BLaER1 (cell line): Measurements from ENCODE around the gene PADI1.
A peak's percentile ranks its signal among the peaks of the same experiment; 100 is the strongest.

ENCODE experiments used
- H3K27ac ChIP-seq: shearing (Covaris generic); formaldehyde crosslinking; 2 replicates; pipeline ENCODE4 v1.8.1; 2022
- H3K27me3 ChIP-seq: shearing (Covaris generic); formaldehyde crosslinking; 2 replicates; pipeline ENCODE4 v1.8.1; 2022
- H3K36me3 ChIP-seq: shearing (Covaris generic); formaldehyde crosslinking; 2 replicates; pipeline ENCODE4 v1.8.1; 2022
- H3K4me1 ChIP-seq: shearing (Covaris generic); formaldehyde crosslinking; 2 replicates; pipeline ENCODE4 v1.8.1; 2022
- H3K4me2 ChIP-seq: shearing (Covaris generic); formaldehyde crosslinking; 2 replicates; pipeline ENCODE4 v1.8.1; 2022
- H3K4me3 ChIP-seq: shearing (Covaris generic); formaldehyde crosslinking; 2 replicates; pipeline ENCODE4 v1.8.1; 2022
- H3K9ac ChIP-seq: shearing (Covaris generic); formaldehyde crosslinking; 2 replicates; pipeline ENCODE4 v1.8.1; 2022
- H3K9me3 ChIP-seq: shearing (Covaris generic); formaldehyde crosslinking; 2 replicates; pipeline ENCODE4 v1.8.1; 2022
- H4K20me1 ChIP-seq: shearing (Covaris generic); formaldehyde crosslinking; 2 replicates; pipeline ENCODE4 v1.8.1; 2022
- Cebpa-rat ChIP-seq: shearing (Covaris generic); IDR thresholded peaks from 2 replicates; pipeline ENCODE4 v1.8.1; 2022

Gene PADI1

GRCh38 chr1:17188889-17189631, 15.9 kb upstream of the PADI1 start:
- H3K4me2 ChIP-seq, result no peak overlapping the region
- peaks cover 49% of the 10 kb centered on the region for H3K4me1 ChIP-seq
- H4K20me1 ChIP-seq, result no peaks in the 10 kb centered on the region
- no peak for TF ChIP-seq Cebpa-rat
- H3K36me3 ChIP-seq, result no peaks in the 10 kb centered on the region
- no peak overlapping the region for H3K27ac ChIP-seq
- H3K27me3 ChIP-seq, result no peaks in the 10 kb centered on the region
- peaks cover 14% of the 10 kb centered on the region for H3K9me3 ChIP-seq
- H3K4me3 ChIP-seq, result no peak overlapping the region
- H3K9ac ChIP-seq, result no peak overlapping the region

GRCh38 chr1:17189632-17189990, 15.3 kb upstream of the PADI1 start:
- TF ChIP-seq Cebpa-rat, result no peak
- H3K4me3 ChIP-seq, result no peak overlapping the region
- H4K20me1 ChIP-seq, result no peaks in the 10 kb centered on the region
- H3K9ac ChIP-seq, result no peak overlapping the region
- no peaks in the 10 kb centered on the region for H3K27me3 ChIP-seq
- H3K36me3 ChIP-seq, result no peaks in the 10 kb centered on the region
- no peak overlapping the region for H3K27ac ChIP-seq
- H3K4me2 ChIP-seq, result no peak overlapping the region
- peaks cover 49% of the 10 kb centered on the region for H3K4me1 ChIP-seq
- peaks cover 14% of the 10 kb centered on the region for H3K9me3 ChIP-seq

GRCh38 chr1:17190010-17190995, 14.6 kb upstream of the PADI1 start:
- Histone ChIP-seq H3K4me2 (no peak overlapping the region), H3K4me1 (peaks cover 45% of the 10 kb centered on the region), H3K27ac (no peak overlapping the region), H3K27me3 (no peaks in the 10 kb centered on the region), H3K4me3 (no peak overlapping the region), H3K36me3 (no peaks in the 10 kb centered on the region), H3K9me3 (peaks cover 14% of the 10 kb centered on the region), H3K9ac (no peak overlapping the region), H4K20me1 (no peaks in the 10 kb centered on the region)
- no peak for TF ChIP-seq Cebpa-rat

GRCh38 chr1:17191990-17192242, 13.0 kb upstream of the PADI1 start:
- Histone ChIP-seq H3K27ac (0 out of 2 replicates have a peak overlapping the region, but pooled peaks have one; percentile 30), H3K36me3 (no peaks in the 10 kb centered on the region), H3K9ac (no peak overlapping the region), H3K4me2 (peak overlapping the region; percentile 51), H3K4me3 (no peak overlapping the region), H3K9me3 (peaks cover 14% of the 10 kb centered on the region), H4K20me1 (no peaks in the 10 kb centered on the region), H3K4me1 (peaks cover 29% of the 10 kb centered on the region), H3K27me3 (no peaks in the 10 kb centered on the region)
- no peak for TF ChIP-seq Cebpa-rat

GRCh38 chr1:17192394-17193221, 12.3 kb upstream of the PADI1 start:
- Histone ChIP-seq H3K4me3 (no peak overlapping the region), H3K9me3 (peaks cover 14% of the 10 kb centered on the region), H3K27ac (peak overlapping the region; percentile 30), H4K20me1 (no peaks in the 10 kb centered on the region), H3K4me1 (peaks cover 23% of the 10 kb centered on the region), H3K4me2 (peak overlapping the region; percentile 51), H3K9ac (no peak overlapping the region), H3K27me3 (no peaks in the 10 kb centered on the region), H3K36me3 (no peaks in the 10 kb centered on the region)
- TF ChIP-seq Cebpa-rat, result peak; percentile 83

GRCh38 chr1:17193222-17194132, 11.5 kb upstream of the PADI1 start:
- peaks cover 23% of the 10 kb centered on the region for H3K4me1 ChIP-seq
- no peak overlapping the region for H3K9ac ChIP-seq
- no peak overlapping the region for H3K4me2 ChIP-seq
- TF ChIP-seq Cebpa-rat, result no peak
- H3K36me3 ChIP-seq, result no peaks in the 10 kb centered on the region
- H4K20me1 ChIP-seq, result no peaks in the 10 kb centered on the region
- H3K9me3 ChIP-seq, result peaks cover 8% of the 10 kb centered on the region
- H3K27me3 ChIP-seq, result no peaks in the 10 kb centered on the region
- H3K27ac ChIP-seq, result peak overlapping the region; percentile 9; the same call in 1 of the 2 replicates
- H3K4me3 ChIP-seq, result no peak overlapping the region

GRCh38 chr1:17194133-17194475, 10.8 kb upstream of the PADI1 start:
- Histone ChIP-seq H3K4me1 (peaks cover 23% of the 10 kb centered on the region), H3K9ac (no peak overlapping the region), H3K27ac (no peak overlapping the region), H3K4me3 (no peak overlapping the region), H3K9me3 (peaks cover 2% of the 10 kb centered on the region), H4K20me1 (no peaks in the 10 kb centered on the region), H3K36me3 (no peaks in the 10 kb centered on the region), H3K27me3 (no peaks in the 10 kb centered on the region), H3K4me2 (no peak overlapping the region)
- TF ChIP-seq Cebpa-rat, result no peak

GRCh38 chr1:17194615-17195528, 10.1 kb upstream of the PADI1 start:
- H3K9ac ChIP-seq, result no peak overlapping the region
- H4K20me1 ChIP-seq, result no peaks in the 10 kb centered on the region
- H3K4me2 ChIP-seq, result no peak overlapping the region
- no peak overlapping the region for H3K4me3 ChIP-seq
- peaks cover 23% of the 10 kb centered on the region for H3K4me1 ChIP-seq
- no peak for TF ChIP-seq Cebpa-rat
- no peaks in the 10 kb centered on the region for H3K9me3 ChIP-seq
- no peaks in the 10 kb centered on the region for H3K36me3 ChIP-seq
- no peaks in the 10 kb centered on the region for H3K27me3 ChIP-seq
- no peak overlapping the region for H3K27ac ChIP-seq
